Fibroblast of pulmonary artery (primary cell): ENCODE measurements around the gene AURKB.

ENCODE experiments used
- DNase-seq: peaks from one replicate; pipeline ENCODE4 v3.0.0-alpha.2; 2010; ENCODE audit warnings: low read depth
- H3K4me3 ChIP-seq: replicated peaks from 2 replicates; pipeline ENCODE4 v1.5.1; 2011; ENCODE audit warnings: low read depth, mild to moderate bottlenecking, control low read depth, low read length, moderate library complexity
- TF ChIP-seq, protein P1 (sequence below): IDR thresholded peaks from 2 replicates; pipeline ENCODE4 v1.5.1; 2011; ENCODE audit warnings: mild to moderate bottlenecking, control low read depth, low read length, inconsistent platforms; ENCODE audit errors: missing control alignments

The AURKB gene

GRCh38 chr17:8212312-8213180 is 2.2 kb upstream of the AURKB start:
- TF ChIP-seq, protein P1, sequence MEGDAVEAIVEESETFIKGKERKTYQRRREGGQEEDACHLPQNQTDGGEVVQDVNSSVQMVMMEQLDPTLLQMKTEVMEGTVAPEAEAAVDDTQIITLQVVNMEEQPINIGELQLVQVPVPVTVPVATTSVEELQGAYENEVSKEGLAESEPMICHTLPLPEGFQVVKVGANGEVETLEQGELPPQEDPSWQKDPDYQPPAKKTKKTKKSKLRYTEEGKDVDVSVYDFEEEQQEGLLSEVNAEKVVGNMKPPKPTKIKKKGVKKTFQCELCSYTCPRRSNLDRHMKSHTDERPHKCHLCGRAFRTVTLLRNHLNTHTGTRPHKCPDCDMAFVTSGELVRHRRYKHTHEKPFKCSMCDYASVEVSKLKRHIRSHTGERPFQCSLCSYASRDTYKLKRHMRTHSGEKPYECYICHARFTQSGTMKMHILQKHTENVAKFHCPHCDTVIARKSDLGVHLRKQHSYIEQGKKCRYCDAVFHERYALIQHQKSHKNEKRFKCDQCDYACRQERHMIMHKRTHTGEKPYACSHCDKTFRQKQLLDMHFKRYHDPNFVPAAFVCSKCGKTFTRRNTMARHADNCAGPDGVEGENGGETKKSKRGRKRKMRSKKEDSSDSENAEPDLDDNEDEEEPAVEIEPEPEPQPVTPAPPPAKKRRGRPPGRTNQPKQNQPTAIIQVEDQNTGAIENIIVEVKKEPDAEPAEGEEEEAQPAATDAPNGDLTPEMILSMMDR = no peak
- DNase-seq = no peak
- H3K4me3 ChIP-seq = no peak overlapping the region

GRCh38 chr17:8210761-8211458 is 535 bp upstream of the AURKB start:
- TF ChIP-seq, protein P1 = no peak
- H3K4me3 ChIP-seq = peak overlapping the region; percentile 75
- no peak for DNase-seq

DNA sequence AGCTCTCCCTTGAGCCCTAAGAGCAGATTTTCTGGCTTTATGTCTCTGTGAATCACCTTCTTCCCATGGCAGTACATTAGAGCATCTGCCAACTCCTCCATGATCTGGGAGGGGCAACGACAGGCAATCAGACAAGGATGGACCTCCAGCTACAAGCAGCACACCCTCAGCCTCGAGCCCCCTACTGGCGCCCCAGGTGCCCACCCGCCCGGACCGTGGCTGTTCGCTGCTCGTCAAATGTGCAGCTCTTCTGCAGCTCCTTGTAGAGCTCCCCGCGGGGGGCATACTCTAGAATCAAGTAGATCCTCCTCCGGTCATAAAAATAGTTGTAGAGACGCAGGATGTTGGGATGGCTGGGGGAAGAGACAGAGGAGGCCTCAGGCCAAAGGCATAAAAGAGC is 3.8 kb downstream of the AURKB start:
- TF ChIP-seq, protein P1 = no peak
- H3K4me3 ChIP-seq = no peak overlapping the region
- DNase-seq = no peak

DNA sequence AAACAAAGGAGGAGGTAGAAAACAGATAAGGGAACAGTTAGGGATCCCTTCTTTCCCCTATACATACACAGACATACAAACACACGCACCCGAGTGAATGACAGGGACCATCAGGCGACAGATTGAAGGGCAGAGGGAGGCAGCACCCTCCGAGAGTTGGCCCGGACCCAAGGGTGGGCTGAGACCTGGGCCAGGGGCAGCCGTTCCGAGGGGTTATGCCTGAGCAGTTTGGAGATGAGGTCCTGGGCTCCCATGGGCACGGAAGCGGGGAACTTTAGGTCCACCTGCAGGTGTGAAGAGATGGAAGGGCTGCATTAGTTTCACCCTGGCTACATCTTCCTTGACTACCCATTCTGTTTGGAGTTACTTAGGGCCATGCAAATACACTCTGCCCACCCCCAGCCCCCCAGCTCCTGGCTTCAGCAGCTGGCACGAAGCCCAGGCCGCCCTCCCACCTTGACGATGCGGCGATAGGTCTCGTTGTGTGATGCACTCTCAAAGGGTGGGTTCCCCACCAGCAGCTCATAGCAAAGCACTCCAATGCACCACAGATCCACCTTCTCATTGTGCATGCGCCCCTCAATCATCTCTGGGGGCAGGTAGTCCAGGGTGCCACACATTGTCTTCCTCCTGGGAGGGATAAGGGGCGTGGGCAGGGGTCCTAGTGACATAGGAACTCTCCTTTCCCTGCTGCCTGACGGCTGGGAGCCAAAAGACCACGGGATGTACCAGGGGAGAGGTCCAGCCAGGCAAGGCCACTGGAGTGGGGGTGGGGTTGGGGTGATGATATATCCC is 5.4 kb downstream of the AURKB start:
- no peak overlapping the region for H3K4me3 ChIP-seq
- TF ChIP-seq, protein P1 = no peak
- DNase-seq = no peak

GRCh38 chr17:8192070-8192815 is 18.1 kb downstream of the AURKB start:
- H3K4me3 ChIP-seq = peak overlapping the region; percentile 40
- peak; percentile 93 for DNase-seq
- TF ChIP-seq, protein P1 = no peak

GRCh38 chr17:8190506-8190905 is 19.9 kb downstream of the AURKB start:
- peak overlapping the region; percentile 27 for H3K4me3 ChIP-seq
- no peak for DNase-seq
- TF ChIP-seq, protein P1 = no peak
